GM12891 (cell line): ENCODE measurements around the gene EYS.

ENCODE experiments used
- POLR2A ChIP-seq: IDR thresholded peaks from 2 replicates; pipeline ENCODE4 v1.6.1; 2011; ENCODE audit warnings: low read depth, low read length, control low read depth
- POLR2AphosphoS5 ChIP-seq: IDR thresholded peaks from 2 replicates; pipeline ENCODE4 v1.6.1; 2011; ENCODE audit warnings: low read depth, low read length, control low read depth
- TAF1 ChIP-seq: IDR thresholded peaks from 2 replicates; pipeline ENCODE4 v1.6.1; 2011; ENCODE audit warnings: low read depth, low read length, control low read depth

DNA sequence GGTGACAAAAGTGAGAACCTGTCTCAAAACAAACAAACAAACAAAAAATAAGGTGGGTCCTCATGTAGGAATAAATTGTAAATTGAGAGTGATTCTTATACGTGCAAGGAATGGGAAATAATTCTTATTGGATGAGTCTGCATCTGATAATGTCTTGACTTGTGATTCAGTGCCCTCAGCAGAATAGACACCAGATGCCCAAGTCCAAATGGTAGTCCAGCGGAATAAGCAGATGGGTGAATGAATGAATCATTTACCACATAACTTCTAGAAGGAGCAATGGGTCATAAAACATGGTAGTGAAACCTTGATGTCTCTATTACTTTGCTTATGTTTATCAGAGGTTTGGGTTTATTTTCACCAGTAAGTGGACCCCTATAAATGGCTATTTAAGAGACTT, 1323.7 kb downstream of the EYS start:
- TF ChIP-seq POLR2A (no peak), TAF1 (no peak), POLR2AphosphoS5 (no peak)
